SW480 (cell line): Measurements from ENCODE around the gene COG2.
A peak's percentile ranks its signal among the peaks of the same experiment; 100 is the strongest.
"Not testable (repeated sequence)": the region's sequence is repeated elsewhere in the genome, so short reads cannot be mapped to it uniquely, and the experiment has no call there.

Experiments used
- DNase-seq: peaks from one replicate; pipeline ENCODE4 v3.0.0-alpha.2; 2016; ENCODE audit warnings: low spot score

The COG2 gene

GRCh38 chr1:230677200-230677599, 34.9 kb downstream of the COG2 start:
- DNase-seq = no peak

DNA sequence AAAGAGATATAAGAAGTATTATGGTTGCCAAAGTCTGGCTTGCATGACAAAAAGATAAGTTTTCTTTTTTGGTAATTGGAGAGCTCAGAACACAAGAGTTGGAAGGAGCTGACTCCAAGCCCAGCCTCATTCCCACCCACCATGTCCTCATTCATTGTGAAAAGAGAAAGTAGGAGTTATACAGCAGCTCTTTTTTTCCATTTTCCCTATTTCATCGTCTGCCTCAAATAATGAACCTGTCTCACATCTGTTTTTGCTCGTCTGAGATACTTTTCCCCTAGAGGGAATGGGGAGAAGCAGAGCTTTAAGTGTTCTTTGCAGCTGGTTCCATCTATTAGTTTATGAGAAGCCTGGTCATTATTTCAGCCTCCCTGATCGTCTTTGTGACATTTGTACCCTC, 36.9 kb downstream of the COG2 start:
- no peak for DNase-seq

GRCh38 chr1:230679825-230680224, 37.5 kb downstream of the COG2 start:
- no peak for DNase-seq

GRCh38 chr1:230680300-230681025, 38.2 kb downstream of the COG2 start:
- DNase-seq = no peak

GRCh38 chr1:230681599-230681998, 39.3 kb downstream of the COG2 start:
- peak; percentile 42 for DNase-seq

DNA sequence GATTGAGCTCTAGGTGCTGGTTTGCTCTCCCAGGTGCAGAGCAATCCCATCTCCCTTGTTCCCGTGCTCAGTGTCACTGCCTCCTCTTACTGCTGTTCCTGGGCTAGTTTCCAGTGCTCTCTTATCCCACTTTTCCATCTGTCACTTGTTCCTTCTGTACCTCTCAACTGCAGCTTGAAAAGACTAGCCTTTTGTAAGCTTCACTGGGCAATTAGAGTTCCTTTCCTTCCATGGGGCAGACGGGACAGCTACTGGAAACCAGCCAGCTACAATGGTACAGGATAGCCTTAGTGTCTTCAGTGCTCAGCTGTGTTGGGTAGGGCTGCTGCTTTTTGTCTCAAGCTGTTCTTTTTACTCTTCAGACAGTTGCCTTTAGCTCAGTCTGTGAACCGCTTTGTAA, 40.0 kb downstream of the COG2 start:
- no peak for DNase-seq

DNA sequence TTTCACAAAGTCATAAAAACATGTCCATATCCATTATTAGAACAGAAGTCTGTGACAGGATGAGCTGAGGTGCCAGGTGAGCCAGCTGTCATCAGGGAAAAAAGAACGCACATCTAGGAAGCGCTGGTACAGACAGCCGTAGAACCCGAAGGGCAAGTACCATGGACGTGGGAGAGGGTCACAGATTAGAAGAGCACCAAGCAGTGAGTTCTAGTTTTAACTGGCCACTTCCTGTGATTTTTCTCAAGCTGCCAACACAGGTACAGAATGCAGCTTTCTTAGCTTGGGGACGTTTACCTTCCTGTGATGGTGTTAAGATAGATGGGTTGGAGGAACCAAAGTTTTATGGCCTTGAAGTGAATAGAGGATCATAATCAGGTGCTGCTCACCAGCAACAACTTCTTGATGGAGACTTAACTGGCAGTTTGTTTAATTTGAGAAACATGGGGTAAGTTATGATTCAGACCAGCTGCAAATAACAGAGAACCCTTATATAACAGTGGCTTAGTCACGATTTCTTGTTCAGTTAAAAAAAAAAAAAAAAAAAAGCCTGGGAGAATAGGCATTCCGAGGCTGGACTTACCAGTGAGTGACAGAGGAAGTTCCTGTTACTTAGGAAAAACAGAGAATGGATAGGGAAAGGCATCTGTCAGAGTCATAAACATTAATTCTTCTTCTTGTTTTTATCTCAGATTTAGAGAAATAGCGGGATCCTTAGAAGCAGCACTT, 40.8 kb downstream of the COG2 start:
- no peak for DNase-seq

DNA sequence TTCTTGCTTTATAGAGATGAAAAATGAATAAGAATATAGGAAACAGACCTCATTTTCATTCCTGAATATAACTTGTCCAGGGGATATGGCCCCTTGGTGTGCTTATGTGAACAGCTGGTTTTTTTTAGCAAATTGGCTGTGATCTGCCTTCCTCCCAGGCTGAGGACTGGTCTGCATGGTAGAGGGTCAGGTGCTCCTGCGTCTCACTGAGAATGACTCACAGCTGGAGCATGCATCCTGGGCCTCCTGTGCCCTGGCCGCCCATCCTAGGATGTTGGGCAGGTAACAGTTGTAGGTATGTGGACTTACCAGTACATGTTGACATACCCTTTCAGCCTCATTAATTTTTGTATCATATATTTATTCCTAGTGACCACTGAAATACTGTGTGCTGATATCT, 41.9 kb downstream of the COG2 start:
- no peak for DNase-seq

DNA sequence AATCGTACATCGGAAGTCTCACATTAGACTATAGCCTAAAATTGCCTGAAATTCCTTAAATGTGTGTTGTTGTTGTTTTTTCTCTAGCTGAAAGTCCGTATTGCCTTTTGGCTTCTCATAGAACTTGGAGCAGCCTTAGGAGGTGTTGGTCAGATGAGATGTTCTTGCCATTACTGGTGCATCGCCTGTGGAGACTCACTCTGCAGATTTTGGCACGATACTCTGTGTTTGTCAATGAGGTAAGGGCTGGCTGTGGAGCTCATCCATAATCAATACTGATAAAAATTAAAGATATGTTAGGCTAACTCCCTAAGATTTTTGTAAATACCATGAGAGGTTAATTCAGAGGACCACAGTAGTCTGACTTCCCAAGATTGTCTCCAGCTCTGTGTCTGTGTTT, 42.7 kb downstream of the COG2 start:
- no peak for DNase-seq

GRCh38 chr1:230686747-230687146, 44.5 kb downstream of the COG2 start:
- DNase-seq = no peak

DNA sequence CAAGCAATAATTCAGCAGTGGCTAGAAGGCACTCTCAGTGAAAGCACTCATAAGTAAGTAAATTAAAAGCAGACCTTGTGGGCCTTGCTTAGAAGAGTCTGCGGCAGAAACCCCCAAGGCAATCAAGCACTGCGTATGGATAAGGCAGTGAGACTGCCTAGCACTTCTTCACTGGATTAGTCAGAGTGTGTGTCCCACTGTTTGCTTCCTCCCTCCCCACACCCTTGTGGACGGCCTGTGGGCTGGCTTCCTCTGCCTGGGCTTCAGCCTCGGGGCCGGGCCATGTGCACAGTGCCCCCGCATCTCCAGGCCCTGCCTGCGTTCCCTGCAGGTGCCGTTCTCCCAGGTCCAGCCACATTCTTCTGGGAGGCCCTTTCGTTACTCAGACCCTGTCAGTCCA, 47.8 kb downstream of the COG2 start:
- DNase-seq = no peak

DNA sequence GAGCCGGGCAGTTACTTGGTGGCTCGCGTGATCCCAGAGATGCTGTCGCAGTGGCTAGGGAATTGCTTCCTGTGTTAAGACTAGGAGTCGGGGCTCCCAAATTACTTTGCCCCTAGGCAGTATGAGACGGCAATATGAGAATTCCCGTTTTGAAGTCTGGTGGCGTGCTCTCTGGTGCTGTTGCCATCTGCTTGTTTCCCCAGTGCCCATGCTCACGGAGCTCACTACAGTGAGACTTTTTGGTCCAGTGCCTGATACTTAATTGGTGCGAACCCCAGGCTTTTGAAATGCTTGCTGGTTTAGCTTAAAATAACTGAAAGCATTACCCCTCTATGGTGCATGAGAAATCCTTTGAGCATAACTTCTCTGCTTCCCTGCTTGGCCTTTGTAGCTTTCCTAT, 49.3 kb downstream of the COG2 start:
- DNase-seq = no peak

- no peak for DNase-seq
Observed at GRCh38 chr1:230693221-230693620, 50.9 kb downstream of the COG2 start.

DNA sequence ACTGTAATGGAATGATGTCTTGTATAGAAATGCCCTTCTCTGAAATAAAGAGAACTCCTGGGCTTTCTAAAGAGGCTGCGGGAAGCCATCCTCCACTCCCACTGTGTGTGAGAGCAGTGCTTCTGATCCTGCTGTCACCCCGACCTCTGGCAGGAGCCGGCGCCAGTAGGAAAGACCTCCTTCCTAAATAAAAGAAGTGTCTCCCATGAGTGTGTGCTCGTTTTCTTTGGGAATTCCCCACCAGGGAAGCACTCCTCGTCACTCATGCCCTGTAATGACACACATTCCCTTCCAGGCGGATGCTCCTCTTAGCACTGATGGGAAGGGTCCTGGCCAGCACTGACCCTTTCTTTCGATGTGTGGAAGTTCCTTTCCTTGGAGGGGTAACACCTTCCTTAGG, 51.5 kb downstream of the COG2 start:
- DNase-seq = no peak

- no peak for DNase-seq
Observed at GRCh38 chr1:230694464-230694863, 52.2 kb downstream of the COG2 start.

DNA sequence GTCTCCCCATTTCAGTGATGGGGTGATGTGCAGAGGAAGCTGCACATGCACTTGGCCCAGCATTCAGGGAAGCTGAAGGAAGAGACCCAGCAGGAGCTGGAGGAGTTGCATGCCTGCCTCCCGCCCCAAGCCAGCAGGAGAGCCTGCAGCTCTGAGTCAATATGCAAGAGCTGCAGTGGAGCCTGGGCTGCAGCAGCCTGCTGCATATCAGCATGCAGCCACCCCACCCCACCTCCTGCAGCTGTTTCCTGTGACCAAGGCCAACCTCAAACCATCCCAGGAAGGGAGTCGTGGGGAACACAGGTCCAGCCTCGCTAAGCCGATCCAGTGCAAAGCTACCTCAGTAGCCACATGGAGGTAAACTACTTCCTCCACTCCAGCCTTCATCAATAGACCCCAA, 52.7 kb downstream of the COG2 start:
- no peak for DNase-seq

GRCh38 chr1:230696218-230696617, 53.9 kb downstream of the COG2 start:
- DNase-seq = no peak

DNA sequence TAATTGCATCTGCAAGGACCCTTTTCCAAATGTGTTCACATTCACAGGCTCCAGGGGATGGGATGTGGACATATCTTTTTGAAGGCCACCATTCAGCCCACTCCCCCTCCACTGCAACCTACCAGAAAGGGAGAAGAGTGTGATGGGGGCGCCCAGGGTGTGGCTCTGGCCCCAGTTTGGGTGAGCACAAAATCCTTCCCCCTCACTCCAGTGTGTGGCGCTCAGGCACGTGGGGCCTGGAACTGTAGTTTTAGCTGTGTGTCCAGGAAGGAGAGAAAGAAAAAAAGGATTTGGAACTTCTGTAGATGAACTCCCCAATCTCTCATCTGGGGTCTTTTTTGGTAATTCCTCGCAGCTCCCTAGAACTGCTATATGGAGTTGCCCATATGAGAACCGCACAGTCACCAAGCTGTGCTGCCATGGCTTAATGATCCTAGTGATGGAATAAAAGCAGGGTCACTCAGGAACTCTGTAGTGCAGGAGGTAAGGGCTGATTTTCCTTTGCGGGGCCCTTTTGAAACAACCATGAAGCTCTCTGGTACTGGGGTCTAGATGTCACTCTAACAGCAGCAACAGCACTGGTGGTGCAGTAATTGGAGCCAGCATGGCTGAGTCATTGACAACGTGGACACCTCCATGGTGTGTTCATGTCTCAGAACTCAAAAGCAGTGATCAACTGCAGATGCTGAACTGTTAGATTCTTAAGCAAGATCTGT, 54.6 kb downstream of the COG2 start:
- no peak for DNase-seq

DNA sequence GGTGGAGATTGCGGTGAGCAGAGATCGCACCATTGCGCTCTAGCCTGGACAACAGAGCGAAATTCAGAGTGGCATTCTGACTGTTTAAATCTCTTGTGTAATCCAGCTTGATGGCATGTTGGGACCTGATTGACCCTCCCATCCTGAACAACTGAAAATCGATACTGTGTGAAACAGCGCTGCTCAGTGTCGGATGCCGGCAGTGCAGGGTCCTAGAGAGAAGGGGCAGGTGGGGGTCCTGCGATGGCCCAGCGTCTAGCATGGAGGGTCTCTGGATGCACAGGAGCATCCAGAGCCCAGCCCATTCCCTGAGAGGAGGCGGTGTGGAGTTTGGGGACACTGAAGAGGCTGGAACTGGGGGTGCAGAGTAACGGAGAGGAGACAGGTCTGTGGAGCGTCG, 55.8 kb downstream of the COG2 start:
- no peak for DNase-seq

DNA sequence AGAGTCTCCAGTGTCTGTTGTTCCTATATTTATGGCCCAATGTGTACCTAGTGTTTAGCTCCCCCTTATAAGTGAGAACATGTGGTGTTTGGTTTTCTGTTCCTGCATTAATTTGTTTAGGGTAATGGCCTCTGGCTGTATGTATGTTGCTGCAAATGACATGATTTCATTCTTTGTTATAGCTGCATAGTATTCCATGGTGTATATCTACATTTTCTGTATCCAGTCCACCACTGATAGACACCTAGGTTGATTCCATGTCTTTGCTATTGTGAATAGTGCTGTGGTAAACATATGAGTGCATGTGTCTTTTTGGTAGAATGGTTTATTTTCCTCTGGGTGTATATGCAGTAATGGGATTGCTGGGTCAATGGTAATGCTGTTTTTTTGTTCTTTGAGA, 56.7 kb downstream of the COG2 start:
- DNase-seq = not testable (repeated sequence)

GRCh38 chr1:230699716-230700115, 57.4 kb downstream of the COG2 start:
- DNase-seq = no peak

DNA sequence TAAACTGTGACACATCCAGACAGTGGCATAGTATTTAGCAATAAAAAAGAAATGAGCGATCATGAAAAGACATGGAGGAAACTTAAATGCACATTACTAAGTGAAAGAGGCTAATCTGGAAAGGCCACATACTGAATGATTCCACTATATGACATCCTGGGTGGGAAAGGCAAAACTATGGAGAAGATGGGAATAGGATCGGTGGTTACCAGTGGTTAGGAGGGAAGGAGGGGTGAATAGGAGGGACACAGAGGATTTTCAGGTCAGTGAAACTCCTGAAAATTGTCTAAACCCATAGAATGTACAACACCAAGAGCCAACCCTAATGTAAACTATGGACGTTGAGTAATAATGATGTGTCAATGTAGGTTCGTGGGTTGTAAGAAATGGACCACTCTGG, 57.9 kb downstream of the COG2 start:
- DNase-seq = no peak

- no peak for DNase-seq
Observed at GRCh38 chr1:230701434-230701833, 59.2 kb downstream of the COG2 start.
